ENCODE measurements around the gene RPA3. TPM values are rescaled to one million over a fixed set of nuclear protein-coding genes. Genes with fewer than 3 reads are reported as not detected.
"Not testable (repeated sequence)": the region's sequence is repeated elsewhere in the genome, so short reads cannot be mapped to it uniquely, and the experiment has no call there.

Gene RPA3
- total RNA-seq, 2 experiments from 2014 or later = 155 to 176 TPM

DNA sequence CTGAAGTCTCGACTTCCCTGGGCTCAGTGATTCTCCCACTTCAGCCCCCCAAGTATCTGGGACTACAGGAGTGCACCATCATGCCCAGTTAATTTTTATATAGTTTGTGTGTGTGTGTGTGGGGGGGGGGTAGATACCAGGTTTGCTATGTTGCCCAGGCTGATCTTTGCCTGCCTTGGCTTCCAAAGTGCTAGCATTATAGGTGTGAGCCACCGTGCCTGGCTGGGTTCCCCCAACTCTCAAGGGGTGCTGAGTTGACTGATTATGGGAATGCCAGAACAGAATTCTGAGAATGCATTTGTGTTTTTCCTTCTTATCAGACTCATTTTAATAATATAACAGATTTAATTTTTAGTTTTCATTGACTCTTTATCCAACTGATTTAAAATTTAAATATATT, 19.5 kb downstream of the RPA3 start:
- ChIA-PET CTCF (interaction anchor here (0.7 kb wide), 2 partner anchors 35 to 341 kb away, joined by 3 read pairs; no protein-coding TSS in a partner anchor), POLR2A (no interaction called here)

DNA sequence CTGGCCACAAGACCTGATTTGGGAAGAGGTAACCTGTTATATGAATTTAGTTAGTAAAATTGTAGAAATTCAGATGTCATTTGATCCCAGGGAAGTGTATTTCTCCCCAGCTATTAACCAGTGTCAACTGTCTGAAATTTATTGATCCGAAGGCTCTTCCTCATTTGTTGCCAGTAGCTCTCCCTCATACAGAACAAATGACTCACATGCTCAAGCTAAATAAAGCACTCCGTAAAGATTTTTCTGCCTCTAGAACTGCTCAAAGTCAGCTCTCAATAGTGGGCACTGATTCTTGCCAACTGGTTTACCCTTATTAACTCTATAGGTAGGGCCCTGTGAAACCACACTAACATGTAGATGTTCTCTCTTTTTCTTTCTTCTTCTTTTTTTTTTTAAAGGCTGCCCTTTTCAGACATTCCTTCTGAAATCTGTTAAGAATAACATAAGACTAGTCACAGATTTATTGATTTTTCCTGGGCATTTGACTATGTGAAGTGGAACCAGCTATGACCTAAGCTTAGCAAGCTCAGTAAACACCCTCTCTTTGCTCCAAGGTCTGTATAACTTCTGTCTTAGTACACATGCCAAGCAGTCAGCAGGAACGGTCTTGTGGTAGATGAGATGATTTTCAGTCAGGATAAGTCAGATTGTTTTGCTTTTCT, 21.8 kb downstream of the RPA3 start:
- CTCF ChIA-PET = no interaction called here
- POLR2A ChIA-PET = no interaction called here

DNA sequence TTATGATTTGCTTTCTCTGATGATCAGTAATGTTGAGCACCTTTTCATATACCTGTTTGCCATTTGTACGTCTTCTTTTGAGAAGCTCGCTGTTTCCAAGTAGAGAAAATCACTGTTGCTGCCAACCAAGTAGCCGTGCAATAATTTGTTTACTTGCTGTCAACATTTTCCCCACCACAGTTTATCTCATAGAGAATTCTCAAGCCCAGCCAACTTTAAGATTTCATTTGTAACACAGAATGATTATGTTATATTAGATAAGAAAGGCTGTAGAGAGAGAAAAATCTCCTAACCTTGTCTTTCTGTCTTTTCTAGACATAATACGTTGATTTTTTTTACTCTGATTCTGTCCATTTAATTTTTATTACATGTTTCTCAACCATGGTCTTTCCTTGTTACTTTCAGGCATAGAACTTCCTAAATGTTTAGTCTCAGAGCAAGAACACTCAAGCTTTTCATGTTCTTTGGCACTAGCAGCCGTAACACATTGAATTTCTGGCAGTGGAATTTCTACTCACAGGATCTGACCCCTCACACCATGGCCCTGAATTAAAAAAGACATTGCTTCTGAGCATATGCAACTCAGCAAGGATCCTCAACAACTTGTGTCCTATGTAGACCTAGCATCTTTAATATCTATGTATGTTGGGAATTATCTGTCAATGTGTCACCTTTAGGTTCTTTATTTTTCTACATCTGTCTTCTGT, 23.1 kb downstream of the RPA3 start:
- CTCF ChIA-PET = no interaction called here
- POLR2A ChIA-PET = no interaction called here

DNA sequence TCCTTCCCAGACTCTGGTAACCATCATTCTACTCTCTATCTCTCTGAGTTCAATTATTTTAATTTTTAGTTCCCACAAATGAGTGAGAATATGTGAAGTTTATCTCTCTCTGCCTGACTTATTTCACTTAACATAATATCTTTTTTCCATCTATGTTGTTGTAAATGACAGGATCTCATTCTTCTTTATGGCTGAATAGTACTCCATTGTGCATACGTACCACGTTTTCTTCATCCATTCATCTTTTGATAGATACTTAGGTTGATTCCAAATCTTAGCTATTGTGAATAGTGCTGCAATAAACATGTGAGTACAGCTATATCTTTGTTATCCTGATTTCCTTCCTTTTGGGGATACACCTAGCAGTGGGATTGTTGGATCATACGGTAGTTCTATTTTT, 23.9 kb downstream of the RPA3 start:
- ChIA-PET POLR2A (no interaction called here), CTCF (no interaction called here)

DNA sequence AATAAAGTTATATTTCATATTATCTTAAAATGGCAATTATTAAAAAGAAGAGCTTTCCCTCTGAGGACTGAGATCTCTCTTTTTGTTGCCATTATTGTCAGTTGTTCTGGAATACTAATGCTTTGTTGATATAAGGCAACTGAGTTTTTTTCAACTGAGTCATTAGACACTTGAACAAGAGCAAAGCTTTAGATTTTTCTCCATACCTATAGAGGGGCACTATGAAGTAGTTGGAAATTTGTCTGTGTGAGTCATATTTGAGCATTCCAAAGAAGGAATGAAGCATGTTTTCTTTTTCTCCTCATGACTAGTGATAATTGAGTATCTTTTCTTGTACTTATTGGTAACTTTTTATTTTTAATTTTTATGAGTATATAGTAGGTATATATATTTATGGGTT, 24.5 kb downstream of the RPA3 start:
- CTCF ChIA-PET = no interaction called here
- POLR2A ChIA-PET = interaction anchor here (0.6 kb wide), 1 partner anchor 11 kb away, joined by 3 read pairs; no protein-coding TSS in a partner anchor

DNA sequence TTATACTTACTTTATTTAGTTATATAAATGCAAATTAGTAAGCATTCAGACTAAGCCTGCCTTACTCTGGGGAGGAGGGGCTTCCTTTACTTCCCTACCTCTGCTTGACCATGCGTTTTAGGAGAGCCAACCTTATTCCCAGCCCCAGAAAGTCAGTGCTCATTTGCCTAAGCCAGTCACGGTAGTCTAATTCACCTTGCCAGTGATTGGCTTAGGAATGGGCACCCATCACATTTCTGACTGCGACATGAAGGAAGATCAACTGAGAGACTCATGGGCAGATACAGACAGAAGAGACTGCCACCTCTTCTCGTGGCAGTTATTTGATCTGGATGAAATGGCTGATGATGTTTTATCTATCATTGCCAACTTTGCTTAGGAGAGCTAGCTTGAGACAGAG, 29.5 kb downstream of the RPA3 start:
- CTCF ChIA-PET = no interaction called here
- POLR2A ChIA-PET = no interaction called here

DNA sequence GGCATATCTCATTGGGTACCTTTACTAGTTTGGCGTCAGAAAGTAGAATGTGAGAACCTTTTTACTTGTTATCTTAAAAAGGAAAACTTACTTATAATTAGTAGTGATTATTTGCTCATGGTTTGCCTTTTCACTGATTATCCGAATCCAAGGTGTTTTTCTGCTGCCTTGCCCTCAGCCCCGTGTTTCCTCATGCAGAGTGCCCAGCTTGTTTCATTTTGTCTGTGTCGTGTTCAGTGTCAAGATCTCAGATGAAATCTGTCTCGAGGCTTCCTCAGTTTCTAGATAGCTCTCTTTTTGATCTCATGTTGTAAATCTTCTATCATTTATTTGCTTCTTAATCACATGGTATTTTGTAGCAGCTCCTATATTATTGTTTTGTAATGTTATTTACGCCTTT, 30.1 kb downstream of the RPA3 start:
- CTCF ChIA-PET = no interaction called here
- POLR2A ChIA-PET = no interaction called here

DNA sequence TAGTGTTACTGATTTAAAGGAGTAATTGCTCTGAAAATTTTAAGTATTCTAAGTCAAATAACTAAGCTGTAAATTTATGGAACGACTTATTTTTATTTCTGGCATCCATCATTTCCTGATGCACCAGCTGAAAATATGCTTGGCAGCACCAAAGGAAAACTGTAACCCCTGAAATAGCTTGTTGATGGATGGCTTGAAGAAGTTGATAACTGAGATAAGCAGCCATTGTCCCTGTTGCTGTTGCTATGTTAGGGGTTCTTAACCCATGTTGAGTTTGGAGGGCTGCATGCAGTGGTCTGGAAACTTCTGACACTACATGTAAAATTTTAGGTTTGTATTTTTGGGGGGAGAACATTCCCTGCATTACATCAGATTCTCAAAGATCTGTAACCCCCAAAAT, 30.6 kb downstream of the RPA3 start:
- CTCF ChIA-PET = interaction anchor here (0.5 kb wide), 1 partner anchor 146 kb away, joined by 3 read pairs; no protein-coding TSS in a partner anchor
- POLR2A ChIA-PET = no interaction called here

DNA sequence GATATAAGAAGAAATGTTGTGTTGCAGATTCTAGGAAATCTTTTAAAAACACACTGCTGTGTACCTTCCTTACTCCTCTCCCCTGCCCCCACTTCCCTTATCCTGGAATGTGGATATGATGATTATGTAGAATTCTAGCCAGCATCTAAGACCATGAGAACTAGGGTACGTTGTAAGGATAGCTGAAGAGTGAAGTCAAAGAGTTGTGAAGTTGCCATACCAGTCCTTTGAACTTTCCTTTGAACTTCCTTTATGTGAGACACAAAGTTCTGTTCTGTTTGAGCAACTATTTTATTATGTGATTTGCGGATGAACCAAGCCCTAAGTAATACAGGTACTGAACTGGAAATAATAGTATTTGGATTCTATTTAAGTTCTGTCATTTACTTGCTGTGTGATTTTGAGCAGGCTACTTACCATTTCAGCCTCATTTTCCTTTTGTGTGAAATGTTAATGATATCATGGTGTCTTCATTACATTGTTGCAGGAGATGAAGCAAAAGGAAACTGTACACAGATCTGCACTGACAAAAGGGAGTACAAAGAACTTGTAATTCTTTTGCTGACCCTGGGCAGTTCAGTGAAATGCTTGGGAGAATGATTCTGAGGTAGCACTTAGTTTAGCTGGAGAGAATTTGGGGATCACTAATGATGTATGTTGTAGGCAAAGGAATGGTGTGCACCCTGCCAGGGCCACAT, 31.4 kb downstream of the RPA3 start:
- ChIA-PET CTCF (interaction anchor here (0.5 kb wide), 1 partner anchor 145 kb away, joined by 3 read pairs; no protein-coding TSS in a partner anchor), POLR2A (no interaction called here)

DNA sequence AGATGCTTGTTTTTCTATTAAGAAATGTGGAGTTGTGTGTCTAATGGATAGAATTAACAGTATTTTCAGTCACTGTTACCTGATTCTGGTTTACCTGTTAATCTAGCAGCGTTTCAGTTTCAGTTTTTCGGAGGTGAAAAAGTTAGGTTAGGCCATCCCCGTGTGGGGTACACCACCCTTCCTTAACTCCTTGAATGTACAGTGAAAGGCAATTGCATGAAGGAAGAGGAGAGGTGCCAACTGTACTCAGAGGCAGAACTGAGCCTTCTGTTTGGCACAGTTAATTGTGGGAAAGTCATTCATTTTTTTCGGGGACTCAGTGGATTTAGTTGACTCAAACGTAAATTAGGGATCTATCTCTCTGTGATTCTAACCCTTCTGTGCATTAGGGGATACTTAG, 35.5 kb downstream of the RPA3 start:
- ChIA-PET CTCF (interaction anchor here (1.3 kb wide), 1 partner anchor 533 kb away, joined by 3 read pairs; no protein-coding TSS in a partner anchor), POLR2A (no interaction called here)

DNA sequence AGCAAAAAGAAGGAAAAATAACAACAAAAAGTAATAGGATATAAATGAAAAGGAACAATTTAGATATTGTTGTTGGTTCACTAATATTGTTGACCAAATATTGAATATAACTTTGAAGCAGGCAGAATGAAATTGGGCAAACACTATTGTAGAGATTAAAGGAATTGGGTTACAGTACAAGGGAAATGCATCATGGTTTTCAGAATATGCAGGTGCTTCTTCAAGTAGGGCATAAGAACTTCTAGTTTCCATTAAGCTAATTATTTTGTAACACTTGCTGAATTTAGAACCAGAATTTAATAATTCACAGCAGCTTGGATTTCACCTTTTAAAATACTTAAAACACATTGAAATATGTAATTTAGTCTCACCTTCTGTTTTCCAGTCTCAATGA, 36.5 kb downstream of the RPA3 start:
- POLR2A ChIA-PET = no interaction called here
- CTCF ChIA-PET = interaction anchor here (0.9 to 1.7 kb wide), 5 partner anchors 8 to 534 kb away, joined by 3 to 9 read pairs (median 4); no protein-coding TSS in a partner anchor

DNA sequence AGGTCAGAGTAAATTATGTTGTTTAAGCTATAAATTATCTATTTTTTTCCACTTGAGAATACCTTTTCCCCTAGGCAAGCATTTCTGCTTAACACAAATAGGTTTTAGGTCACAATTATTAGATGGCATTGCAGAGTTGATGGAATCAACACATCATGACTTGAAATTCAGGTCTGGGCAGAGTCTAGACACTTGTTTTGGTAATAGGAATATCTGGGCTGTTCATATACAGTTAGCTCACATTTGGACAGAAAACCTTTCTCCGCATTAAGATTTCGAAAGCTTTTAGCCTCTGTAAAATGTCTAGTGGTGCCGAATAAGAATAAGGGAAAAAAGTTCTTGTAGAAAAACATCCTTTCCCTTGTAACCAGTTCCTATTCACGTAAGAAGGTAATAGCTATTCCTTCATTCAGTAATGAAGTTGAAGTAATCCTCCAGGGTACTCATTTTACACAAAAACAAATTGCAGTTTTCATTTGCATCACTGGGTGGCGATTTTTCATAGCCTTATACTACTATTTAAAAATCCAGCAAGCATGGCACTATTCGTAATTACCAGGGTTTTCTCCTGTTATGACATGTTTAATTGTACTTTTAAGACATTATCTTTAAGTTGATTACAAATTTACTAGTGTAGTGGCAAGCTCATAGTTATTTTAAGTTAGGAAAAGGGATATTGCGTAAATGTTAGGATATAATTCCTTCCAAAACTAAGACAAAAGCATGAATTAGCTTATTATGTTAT, 37.0 kb downstream of the RPA3 start:
- ChIA-PET CTCF (interaction anchor here (0.6 to 1.9 kb wide), 10 partner anchors 9 to 535 kb away, joined by 3 to 9 read pairs (median 4); partner anchors contain the start of gene UMAD1), POLR2A (no interaction called here)

DNA sequence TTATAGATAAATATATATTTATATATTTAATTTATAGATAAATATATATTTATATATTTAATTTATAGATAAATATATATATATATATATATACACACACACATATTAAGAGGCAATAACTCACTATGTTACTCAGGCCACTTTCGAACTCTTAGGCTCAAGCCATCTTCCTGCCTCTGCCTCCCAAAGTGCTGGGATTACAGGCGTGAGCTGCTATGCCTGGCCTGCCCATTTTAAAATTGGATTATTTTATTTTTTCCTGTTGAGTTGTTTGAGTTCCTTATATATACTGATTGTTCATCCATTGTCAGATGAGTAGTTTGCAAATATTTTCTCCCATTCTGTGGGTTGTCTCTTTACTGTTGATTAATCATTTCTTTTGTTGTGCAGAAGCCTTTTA, 38.8 kb downstream of the RPA3 start:
- CTCF ChIA-PET = interaction anchor here (1.9 kb wide), 1 partner anchor 38 kb away, joined by 7 read pairs; the partner anchor contains the start of gene UMAD1
- POLR2A ChIA-PET = not testable (repeated sequence)

DNA sequence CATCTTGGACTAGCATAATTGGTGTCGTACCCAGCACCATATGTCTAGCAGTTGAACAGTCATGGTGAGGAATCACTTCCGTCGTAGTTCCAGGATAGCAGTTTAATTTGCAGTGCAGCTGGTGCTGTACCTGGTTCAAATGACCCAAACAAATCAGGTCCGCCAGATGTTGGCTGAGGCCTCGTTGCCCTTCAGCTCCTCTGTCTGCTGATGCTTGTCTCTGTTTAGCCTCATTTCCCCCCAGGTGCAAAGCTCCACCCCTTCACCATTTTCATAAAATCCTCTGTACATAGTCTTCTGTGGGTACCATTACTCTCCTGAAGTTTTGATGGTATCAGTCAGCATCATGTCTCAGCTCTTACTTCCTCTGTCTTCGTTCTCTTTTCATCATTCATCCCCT, 42.7 kb downstream of the RPA3 start:
- ChIA-PET POLR2A (no interaction called here), CTCF (no interaction called here)

DNA sequence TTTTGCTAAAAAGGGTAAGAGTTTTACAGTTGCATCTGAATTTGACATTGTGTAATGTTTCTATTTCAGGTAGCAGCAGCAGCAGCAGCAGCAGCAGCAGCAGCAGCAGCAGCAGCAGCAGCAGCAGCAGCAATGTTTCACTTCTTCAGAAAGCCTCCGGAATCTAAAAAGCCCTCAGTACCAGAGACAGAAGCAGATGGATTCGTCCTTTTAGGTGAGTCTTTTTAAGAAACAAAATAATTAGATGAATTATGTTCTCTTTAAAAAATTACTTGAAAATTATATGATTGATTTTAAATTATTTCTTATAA, 45.2 kb downstream of the RPA3 start:
- CTCF ChIA-PET = no interaction called here
- POLR2A ChIA-PET = no interaction called here

DNA sequence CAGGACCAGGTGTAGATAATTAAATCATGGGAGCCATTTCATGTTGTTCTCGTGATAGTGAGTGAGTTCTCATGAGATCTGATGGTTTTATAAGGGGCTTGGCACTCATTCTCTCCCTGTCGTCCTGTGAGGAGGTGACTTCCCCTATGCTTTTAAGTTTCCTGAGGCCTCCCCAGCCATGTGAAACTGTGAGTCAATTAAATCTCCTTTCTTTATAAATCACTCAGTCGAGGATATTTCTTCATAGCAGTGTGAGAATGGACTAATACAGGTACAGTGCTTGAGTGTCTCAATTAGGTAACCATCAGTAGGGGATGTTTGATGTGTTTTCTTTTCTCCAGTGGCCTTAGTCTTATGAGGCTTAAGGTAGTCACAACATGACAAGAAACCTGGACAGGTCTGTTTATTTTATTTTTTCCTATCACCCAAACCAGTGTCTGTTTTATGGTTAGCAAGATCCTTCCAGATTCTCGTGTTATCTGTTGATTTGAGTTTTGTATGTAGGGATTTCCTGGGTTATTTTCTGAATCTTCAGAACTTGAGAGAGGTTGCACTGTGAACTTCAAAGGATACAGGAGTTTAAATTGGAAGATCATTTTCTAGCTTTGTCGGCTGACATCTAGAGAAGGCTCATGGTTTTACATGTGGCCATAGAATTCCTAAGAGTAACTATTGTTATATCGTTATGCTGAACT, 45.7 kb downstream of the RPA3 start:
- CTCF ChIA-PET = no interaction called here

DNA sequence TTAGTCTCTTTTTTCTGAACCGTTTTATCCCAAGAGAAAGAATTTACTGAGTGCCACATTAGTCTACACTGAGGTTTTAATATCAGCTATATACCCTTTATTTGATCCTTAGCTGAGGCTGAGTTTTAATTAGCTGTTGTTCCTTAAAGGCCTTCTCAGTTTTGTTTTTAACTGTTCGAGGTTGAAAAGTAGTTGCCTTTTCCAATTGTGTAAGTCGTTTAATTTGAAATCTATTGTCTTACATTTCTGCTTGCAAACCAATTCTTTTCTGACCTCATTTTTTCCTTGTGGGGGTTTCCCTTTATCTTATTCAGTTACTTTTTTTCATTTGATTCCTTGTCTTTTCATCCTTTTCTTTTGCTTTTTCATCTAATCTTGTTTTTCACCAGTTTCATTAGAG, 47.0 kb downstream of the RPA3 start:
- POLR2A ChIA-PET = interaction anchor here (1.4 kb wide), 1 partner anchor 31 kb away, joined by 7 read pairs; the partner anchor contains the start of gene UMAD1
- CTCF ChIA-PET = no interaction called here

More for the DNA sequence above, 45.7 kb downstream of the RPA3 start:
- POLR2A ChIA-PET = no interaction called here

DNA sequence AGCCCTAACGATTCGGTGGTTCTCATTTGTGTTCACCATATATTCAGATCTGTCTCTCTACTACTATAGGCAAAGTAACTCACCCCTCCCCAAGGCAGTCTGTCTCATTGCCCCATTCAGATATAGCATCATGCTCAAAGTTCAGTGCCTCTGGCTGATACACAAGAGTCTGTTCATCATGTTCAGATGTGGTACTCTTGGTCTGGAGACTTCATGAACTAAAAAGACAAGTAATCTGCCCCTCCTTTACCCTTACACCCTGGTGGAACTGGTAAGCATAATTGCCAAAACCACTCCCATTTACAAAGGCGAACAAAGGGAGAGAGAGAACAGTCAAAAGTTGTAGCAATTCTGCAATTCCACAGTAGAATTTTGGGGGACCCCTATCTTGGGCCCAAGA, 47.9 kb downstream of the RPA3 start:
- POLR2A ChIA-PET = no interaction called here
- CTCF ChIA-PET = no interaction called here

DNA sequence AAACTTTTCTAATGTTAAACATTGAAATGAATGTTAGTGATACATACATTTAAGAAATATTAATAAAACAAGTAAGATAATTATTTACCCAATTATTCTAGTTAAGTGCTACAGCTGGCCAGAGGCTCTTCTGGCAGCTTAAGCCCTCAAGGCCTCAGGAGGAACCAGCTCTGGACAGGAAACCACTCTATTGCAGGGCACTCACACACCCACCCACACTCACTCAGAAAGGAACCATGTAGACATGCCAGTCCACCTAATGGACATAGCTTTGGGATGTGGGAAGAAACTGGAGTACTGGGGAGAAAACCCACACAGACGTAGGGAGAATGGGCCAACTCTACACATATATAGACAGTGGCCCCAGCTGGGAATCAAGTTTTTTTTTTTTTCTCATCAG, 49.7 kb downstream of the RPA3 start:
- CTCF ChIA-PET = no interaction called here

DNA sequence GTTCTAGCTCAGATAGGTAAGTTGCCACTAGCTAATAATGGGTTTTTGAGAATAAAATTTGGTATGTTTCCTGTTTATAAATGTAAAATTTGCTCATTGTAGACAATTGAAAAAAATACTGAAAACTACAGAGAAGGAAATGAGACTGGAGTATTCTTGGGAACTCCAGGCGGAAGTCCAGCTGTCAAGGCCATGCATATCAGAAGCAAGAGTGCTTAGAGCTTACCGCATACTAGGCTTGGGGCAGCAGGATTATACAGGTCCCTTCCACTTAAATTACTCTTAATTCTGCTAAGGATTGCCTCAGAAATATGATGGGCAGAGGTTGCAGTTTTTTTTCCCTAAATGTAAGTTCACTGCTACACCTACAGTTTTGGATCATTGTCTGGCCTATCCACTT, 51.2 kb downstream of the RPA3 start:
- ChIA-PET POLR2A (no interaction called here), CTCF (no interaction called here)

More for the DNA sequence above, 49.7 kb downstream of the RPA3 start:
- POLR2A ChIA-PET = no interaction called here

Data from activated CD8-positive, alpha-beta memory T cell treated with anti-CD3 and anti-CD28 coated beads for 36 hours (primary cell).